ENCODE data around the gene MYCBPAP. TPM values are rescaled to one million over a fixed set of nuclear protein-coding genes. Genes with fewer than 3 reads are reported as not detected.

MYCBPAP gene
- polyA plus RNA-seq (2013, experiment 1 of 2), result 0.17 TPM
- polyA plus RNA-seq (2013, experiment 2 of 2), result 0.15 TPM

- peak; percentile 88 for DNase-seq
- Histone ChIP-seq H3K79me2 (ENCODE audit: control insufficient read depth, insufficient read depth, low read length) (no peaks in the 10 kb centered on the region), H3K4me2 (ENCODE audit: low read length) (peak within 1 kb of the TSS; percentile 61), H3K4me3 (ENCODE audit: low read length) (peak within 1 kb of the TSS; percentile 57), H3K36me3 (ENCODE audit: control insufficient read depth, insufficient read depth, low read length) (no peaks in the 10 kb centered on the region), H2BK120ac (ENCODE audit: low read depth, low read length) (peak within 1 kb of the TSS; percentile 34), H3K27ac (ENCODE audit: low read depth, low read length) (no peak within 1 kb of the TSS), H3K79me1 (ENCODE audit: low read length) (no peaks in the 10 kb centered on the region), H3K18ac (ENCODE audit: low read length) (peak within 1 kb of the TSS; percentile 21), H3K9ac (ENCODE audit: low read length) (peak within 1 kb of the TSS; percentile 80), H2AK5ac (ENCODE audit: low read length) (no peak within 1 kb of the TSS), H3K23ac (ENCODE audit: low read length) (no peak within 1 kb of the TSS), H3K27me3 (ENCODE audit: insufficient read depth, low read length, poor library complexity) (no peaks in the 10 kb centered on the region), H4K5ac (ENCODE audit: low read length) (peak within 1 kb of the TSS; percentile 39), H2BK15ac (replicated peaks; ENCODE audit: low read depth) (no peak within 1 kb of the TSS), H3K56ac (ENCODE audit: low read length) (peak within 1 kb of the TSS; percentile 91), H3K4me1 (ENCODE audit: control insufficient read depth, low read depth, low read length) (peaks cover 3% of the 10 kb centered on the region), H3K4ac (ENCODE audit: low read depth, low read length) (peak within 1 kb of the TSS; percentile 56), H2BK5ac (ENCODE audit: low read length) (no peak within 1 kb of the TSS), H4K8ac (ENCODE audit: low read depth, low read length) (no peak within 1 kb of the TSS)
- WGBS (ENCODE audit: extremely low coverage, insufficient coverage, low lambda C conversion rate), result no CpG with 5 or more reads among the region's 66 CpGs
These were observed at the start of gene MYCBPAP for GRCh38 chr17:50507871-50508572. Gene MYCBPAP, plus strand, starts transcription at chr17:50508439. Its CDS starts 236 bp downstream, at chr17:50508675.

DNA sequence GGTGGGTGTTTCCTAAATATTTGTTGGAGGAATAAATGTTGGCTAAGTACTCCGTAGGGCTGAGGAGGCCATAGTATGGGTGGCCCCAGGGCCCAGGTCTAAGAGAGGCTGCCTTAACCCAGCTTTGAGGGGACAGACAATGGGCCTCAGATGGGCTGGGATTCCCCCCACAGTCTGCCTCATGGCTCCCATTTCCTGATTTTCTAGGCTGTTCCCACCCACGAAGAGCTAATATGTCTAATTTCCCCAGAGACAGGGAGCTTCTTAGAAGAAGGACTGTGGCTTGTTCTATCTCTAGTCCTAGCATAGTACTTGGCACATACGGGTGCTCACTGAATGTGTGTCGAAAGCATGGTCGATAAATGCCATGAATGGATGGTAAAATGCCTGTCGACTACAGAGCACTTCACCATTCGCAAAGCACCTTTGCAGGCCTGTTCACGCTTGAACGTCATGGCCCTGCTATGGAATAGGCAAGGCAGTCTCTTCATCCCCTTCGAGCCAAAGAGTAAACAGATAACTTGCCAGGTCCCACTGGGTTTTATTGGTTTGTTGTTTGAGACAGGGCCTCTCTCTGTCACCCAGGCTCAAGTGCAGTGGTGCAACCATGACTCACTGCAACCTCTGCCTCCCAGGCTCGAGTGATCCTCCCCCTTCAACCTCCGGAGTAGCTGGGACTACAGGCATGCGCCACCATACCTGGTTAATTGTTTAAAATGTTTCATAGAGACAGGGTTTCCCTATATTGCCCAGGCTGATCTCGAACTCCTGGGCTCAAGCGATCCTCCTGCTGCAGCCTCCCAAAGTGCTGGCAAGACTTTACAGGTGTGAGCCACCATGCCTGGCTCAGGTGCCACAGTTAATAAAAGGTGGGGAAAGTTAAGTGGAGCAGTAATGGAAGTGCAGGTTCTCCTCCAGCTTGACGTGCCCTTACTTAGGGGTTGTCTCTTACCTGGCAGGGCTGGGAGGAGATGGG, 49.2 kb upstream of the MYCBPAP start:
- H3K56ac ChIP-seq (ENCODE audit: low read length), result no peak overlapping the region
- no peaks in the 10 kb centered on the region for H3K79me1 ChIP-seq (ENCODE audit: low read length)
- H3K79me2 ChIP-seq (ENCODE audit: control insufficient read depth, insufficient read depth, low read length), result no peaks in the 10 kb centered on the region
- H2BK5ac ChIP-seq (ENCODE audit: low read length), result no peak overlapping the region
- no peak overlapping the region for H3K23ac ChIP-seq (ENCODE audit: low read length)
- H3K4me2 ChIP-seq (ENCODE audit: low read length), result no peak overlapping the region
- no peak for DNase-seq
- H3K27me3 ChIP-seq (ENCODE audit: insufficient read depth, low read length, poor library complexity), result no peaks in the 10 kb centered on the region
- H3K18ac ChIP-seq (ENCODE audit: low read length), result no peak overlapping the region
- H4K5ac ChIP-seq (ENCODE audit: low read length), result no peak overlapping the region
- no peak overlapping the region for H3K9ac ChIP-seq (ENCODE audit: low read length)
- no peak overlapping the region for H4K8ac ChIP-seq (ENCODE audit: low read depth, low read length)
- no peak overlapping the region for H2AK5ac ChIP-seq (ENCODE audit: low read length)
- no peaks in the 10 kb centered on the region for H3K4me1 ChIP-seq (ENCODE audit: control insufficient read depth, low read depth, low read length)
- H3K36me3 ChIP-seq (ENCODE audit: control insufficient read depth, insufficient read depth, low read length), result no peaks in the 10 kb centered on the region
- H2BK15ac ChIP-seq (replicated peaks; ENCODE audit: low read depth), result no peak overlapping the region
- WGBS (ENCODE audit: extremely low coverage, insufficient coverage, low lambda C conversion rate), result no CpG with 5 or more reads among the region's 16 CpGs
- H2BK120ac ChIP-seq (ENCODE audit: low read depth, low read length), result no peak overlapping the region
- H3K4me3 ChIP-seq (ENCODE audit: low read length), result no peak overlapping the region
- H3K4ac ChIP-seq (ENCODE audit: low read depth, low read length), result no peak overlapping the region
- no peak overlapping the region for H3K27ac ChIP-seq (ENCODE audit: low read depth, low read length)

DNA sequence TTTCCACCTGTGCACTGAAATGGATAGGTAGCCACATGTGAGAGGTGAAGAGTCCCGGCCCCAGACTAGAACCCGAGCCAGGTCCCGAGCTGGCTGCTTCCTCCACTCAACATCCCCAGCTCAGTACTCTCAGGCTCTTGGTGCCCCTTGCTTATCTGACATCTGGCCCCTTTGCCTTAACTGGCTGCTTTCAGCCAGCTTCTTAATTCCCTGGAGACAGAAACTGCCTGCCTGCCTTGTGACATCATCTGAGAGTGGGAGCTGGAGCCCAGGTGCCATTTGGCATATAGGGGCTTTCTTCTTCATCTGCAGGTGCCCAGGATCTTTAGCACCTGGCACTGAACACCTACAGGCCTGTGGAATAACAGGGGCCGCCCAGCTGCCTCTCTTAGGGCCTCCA, 48.5 kb upstream of the MYCBPAP start:
- Histone ChIP-seq H3K79me2 (ENCODE audit: control insufficient read depth, insufficient read depth, low read length) (no peaks in the 10 kb centered on the region), H2BK5ac (ENCODE audit: low read length) (no peak overlapping the region), H3K36me3 (ENCODE audit: control insufficient read depth, insufficient read depth, low read length) (no peaks in the 10 kb centered on the region), H3K79me1 (ENCODE audit: low read length) (no peaks in the 10 kb centered on the region), H2BK15ac (replicated peaks; ENCODE audit: low read depth) (no peak overlapping the region), H3K9ac (ENCODE audit: low read length) (no peak overlapping the region), H3K27ac (ENCODE audit: low read depth, low read length) (no peak overlapping the region), H2BK120ac (ENCODE audit: low read depth, low read length) (no peak overlapping the region), H4K5ac (ENCODE audit: low read length) (no peak overlapping the region), H3K4ac (ENCODE audit: low read depth, low read length) (no peak overlapping the region), H2AK5ac (ENCODE audit: low read length) (no peak overlapping the region), H3K23ac (ENCODE audit: low read length) (no peak overlapping the region), H3K27me3 (ENCODE audit: insufficient read depth, low read length, poor library complexity) (no peaks in the 10 kb centered on the region), H3K4me2 (ENCODE audit: low read length) (no peak overlapping the region), H4K8ac (ENCODE audit: low read depth, low read length) (no peak overlapping the region), H3K4me3 (ENCODE audit: low read length) (no peak overlapping the region), H3K56ac (ENCODE audit: low read length) (no peak overlapping the region), H3K4me1 (ENCODE audit: control insufficient read depth, low read depth, low read length) (no peaks in the 10 kb centered on the region), H3K18ac (ENCODE audit: low read length) (no peak overlapping the region)
- WGBS (ENCODE audit: extremely low coverage, insufficient coverage, low lambda C conversion rate), result no CpG with 5 or more reads among the region's 4 CpGs
- no peak for DNase-seq

DNA sequence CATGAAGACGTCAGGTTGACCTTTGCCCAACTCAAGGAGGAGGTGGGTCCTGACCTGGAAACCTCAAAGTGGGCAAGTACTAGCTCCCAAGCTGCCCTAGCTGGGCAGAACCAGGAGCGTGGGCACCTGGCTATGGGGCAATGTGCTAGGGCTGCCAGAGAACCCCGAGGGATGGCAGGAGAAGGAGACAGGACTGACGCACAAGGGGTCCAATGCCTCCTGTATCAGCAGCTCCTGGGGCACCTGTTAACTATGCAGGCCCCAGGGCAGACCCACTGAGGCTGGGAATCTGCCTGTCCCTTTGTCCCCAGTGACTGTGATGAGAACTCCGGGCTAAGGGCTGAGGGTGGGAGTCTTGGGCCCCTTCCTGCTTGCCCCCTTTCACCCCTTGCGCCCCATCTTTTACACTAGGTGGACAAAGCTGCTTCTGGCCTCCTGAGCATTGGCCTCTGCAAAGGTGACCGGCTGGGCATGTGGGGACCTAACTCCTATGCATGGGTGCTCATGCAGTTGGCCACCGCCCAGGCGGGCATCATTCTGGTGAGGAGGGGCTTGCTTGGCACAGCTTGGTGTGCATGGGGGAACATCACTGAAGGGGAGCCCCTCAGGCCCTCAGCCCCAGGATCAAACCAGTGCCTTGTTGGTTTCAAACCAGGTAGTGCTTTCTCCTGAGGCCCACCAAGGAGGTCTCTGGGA, 47.3 kb upstream of the MYCBPAP start:
- Histone ChIP-seq H3K79me2 (ENCODE audit: control insufficient read depth, insufficient read depth, low read length) (no peaks in the 10 kb centered on the region), H3K4me1 (ENCODE audit: control insufficient read depth, low read depth, low read length) (no peaks in the 10 kb centered on the region), H2AK5ac (ENCODE audit: low read length) (no peak overlapping the region), H3K9ac (ENCODE audit: low read length) (no peak overlapping the region), H3K27me3 (ENCODE audit: insufficient read depth, low read length, poor library complexity) (no peaks in the 10 kb centered on the region), H2BK5ac (ENCODE audit: low read length) (no peak overlapping the region), H3K27ac (ENCODE audit: low read depth, low read length) (no peak overlapping the region), H3K79me1 (ENCODE audit: low read length) (no peaks in the 10 kb centered on the region), H3K4ac (ENCODE audit: low read depth, low read length) (no peak overlapping the region), H4K8ac (ENCODE audit: low read depth, low read length) (no peak overlapping the region), H3K36me3 (ENCODE audit: control insufficient read depth, insufficient read depth, low read length) (no peaks in the 10 kb centered on the region), H2BK120ac (ENCODE audit: low read depth, low read length) (no peak overlapping the region), H3K4me3 (ENCODE audit: low read length) (no peak overlapping the region), H3K23ac (ENCODE audit: low read length) (no peak overlapping the region), H3K4me2 (ENCODE audit: low read length) (no peak overlapping the region), H2BK15ac (replicated peaks; ENCODE audit: low read depth) (no peak overlapping the region), H3K56ac (ENCODE audit: low read length) (no peak overlapping the region), H4K5ac (ENCODE audit: low read length) (no peak overlapping the region), H3K18ac (ENCODE audit: low read length) (no peak overlapping the region)
- DNase-seq, result no peak
- no CpG with 5 or more reads among the region's 9 CpGs for WGBS (ENCODE audit: extremely low coverage, insufficient coverage, low lambda C conversion rate)

DNA sequence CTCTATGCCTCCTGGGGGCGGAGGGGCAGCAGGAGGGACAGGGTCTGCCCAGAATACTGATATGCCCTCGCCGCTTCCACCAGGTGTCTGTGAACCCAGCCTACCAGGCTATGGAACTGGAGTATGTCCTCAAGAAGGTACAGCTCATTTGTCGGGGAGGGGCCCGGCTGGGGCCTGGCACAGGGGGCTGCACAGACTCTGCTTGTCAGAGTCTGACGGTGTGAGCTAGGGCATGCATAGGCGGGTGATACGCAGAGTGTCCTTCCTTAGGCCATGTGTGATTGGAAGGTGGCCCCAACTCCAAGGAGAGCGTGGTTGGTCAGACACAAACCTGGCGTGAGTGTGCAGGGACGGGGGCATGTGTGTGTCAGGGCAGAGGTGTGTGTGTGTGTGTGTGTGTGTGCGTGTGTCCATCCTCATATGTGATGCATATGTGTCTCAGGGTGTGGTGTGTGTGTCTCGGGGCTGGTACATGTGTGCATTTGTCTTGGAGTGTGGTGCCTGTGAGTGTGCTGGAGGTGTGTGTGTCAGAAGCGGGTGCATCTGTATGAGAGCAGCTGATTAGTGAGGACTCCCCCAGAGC, 46.6 kb upstream of the MYCBPAP start:
- H2BK5ac ChIP-seq (ENCODE audit: low read length), result no peak overlapping the region
- no peak overlapping the region for H2BK15ac ChIP-seq (replicated peaks; ENCODE audit: low read depth)
- no peaks in the 10 kb centered on the region for H3K79me2 ChIP-seq (ENCODE audit: control insufficient read depth, insufficient read depth, low read length)
- WGBS (ENCODE audit: extremely low coverage, insufficient coverage, low lambda C conversion rate), result no CpG with 5 or more reads among the region's 14 CpGs
- H3K9ac ChIP-seq (ENCODE audit: low read length), result no peak overlapping the region
- no peak overlapping the region for H2AK5ac ChIP-seq (ENCODE audit: low read length)
- H3K36me3 ChIP-seq (ENCODE audit: control insufficient read depth, insufficient read depth, low read length), result no peaks in the 10 kb centered on the region
- no peak overlapping the region for H3K4me3 ChIP-seq (ENCODE audit: low read length)
- H2BK120ac ChIP-seq (ENCODE audit: low read depth, low read length), result no peak overlapping the region
- H4K8ac ChIP-seq (ENCODE audit: low read depth, low read length), result no peak overlapping the region
- H4K5ac ChIP-seq (ENCODE audit: low read length), result no peak overlapping the region
- DNase-seq, result no peak
- H3K23ac ChIP-seq (ENCODE audit: low read length), result no peak overlapping the region
- no peak overlapping the region for H3K4me2 ChIP-seq (ENCODE audit: low read length)
- no peaks in the 10 kb centered on the region for H3K79me1 ChIP-seq (ENCODE audit: low read length)
- no peak overlapping the region for H3K18ac ChIP-seq (ENCODE audit: low read length)
- no peak overlapping the region for H3K56ac ChIP-seq (ENCODE audit: low read length)
- no peaks in the 10 kb centered on the region for H3K27me3 ChIP-seq (ENCODE audit: insufficient read depth, low read length, poor library complexity)
- H3K4me1 ChIP-seq (ENCODE audit: control insufficient read depth, low read depth, low read length), result no peaks in the 10 kb centered on the region
- no peak overlapping the region for H3K27ac ChIP-seq (ENCODE audit: low read depth, low read length)
- no peak overlapping the region for H3K4ac ChIP-seq (ENCODE audit: low read depth, low read length)
